Hippocampal formation (tissue), 2 donors: ENCODE results near the gene KRTAP21-2.
"Not testable (repeated sequence)": the region's sequence is repeated elsewhere in the genome, so short reads cannot be mapped to it uniquely, and the experiment has no call there.

Experiments used
- DNase-seq, 2 donors: peaks; one replicate each; lab custom pipeline; 2025; lab: John Stamatoyannopoulos, UW

KRTAP21-2 gene

DNA sequence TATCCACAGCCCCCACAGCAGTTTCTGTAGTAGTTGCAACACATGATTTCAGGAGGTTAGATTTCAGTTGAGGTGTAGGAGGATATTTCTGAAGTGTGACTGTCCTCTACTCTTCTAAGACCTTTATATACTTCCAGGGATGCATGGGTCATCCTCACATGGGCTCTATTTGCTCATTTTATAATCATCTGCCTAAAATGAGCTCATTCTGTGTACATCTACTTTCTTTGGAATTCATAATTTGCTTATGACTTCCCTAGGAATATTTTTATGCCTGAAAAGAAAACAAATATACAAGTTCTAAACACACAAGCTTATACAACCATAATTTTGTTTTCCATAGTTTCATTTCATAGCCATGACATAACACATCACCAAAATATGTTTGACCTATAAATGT is at the start of gene KRTAP21-2:
KRTAP21-2 (minus strand) TSS at position 101 of the 400 bp plus-strand sequence; CDS start at position 44, 57 bp downstream.
- DNase-seq: no peak

DNA sequence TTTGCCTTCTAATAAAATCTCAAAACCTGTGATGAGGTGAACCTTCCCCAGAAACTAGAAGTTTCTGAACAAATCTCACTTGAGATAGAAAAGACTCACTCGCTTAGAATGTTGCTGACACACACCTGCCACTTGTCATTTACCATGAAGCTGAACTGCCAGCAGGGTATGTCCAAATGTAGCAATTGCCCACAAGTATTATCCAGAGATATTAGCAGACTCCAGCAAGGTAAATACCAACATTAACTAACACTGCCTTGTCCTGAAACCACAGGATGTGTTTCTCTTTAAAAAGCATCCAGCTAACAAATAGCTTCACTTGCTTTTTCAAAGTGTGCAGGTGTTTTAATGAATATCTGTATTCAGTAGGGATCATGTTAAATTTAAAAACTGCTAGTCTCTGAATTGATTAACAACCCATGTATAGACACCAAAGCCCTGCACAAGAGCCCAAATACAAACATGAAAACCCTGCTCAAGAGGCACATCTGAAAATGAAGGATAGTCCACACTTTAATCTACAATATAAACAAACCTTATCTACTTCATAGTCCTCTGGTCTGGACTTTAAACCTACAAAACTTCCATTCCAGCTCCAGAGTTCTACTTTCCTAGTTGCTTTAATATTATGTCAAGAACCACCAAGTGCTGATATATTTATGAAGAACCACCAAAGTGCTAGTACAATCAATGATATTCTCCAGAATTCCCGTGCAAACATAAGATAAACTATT is 46.7 kb upstream of the KRTAP21-2 start:
- DNase-seq: no peak

DNA sequence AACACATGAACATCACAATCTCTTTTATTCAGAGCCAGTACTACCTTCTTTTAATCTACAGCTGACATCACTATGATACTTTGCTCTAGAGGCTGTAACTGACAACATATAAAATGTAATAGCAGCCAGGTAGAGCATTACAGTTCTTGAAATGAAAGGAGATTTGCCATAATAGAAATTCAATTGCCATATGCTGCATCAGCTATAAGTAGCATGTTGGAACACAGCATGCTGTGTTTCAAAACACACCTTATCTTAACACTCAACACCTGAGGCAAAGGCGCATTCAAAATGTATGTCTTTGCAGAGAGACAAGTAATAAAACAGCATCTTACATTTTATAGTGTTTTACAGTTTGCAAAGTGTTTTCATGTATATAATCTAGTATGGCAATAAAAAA is 32.2 kb upstream of the KRTAP21-2 start:
- DNase-seq: no peak

DNA sequence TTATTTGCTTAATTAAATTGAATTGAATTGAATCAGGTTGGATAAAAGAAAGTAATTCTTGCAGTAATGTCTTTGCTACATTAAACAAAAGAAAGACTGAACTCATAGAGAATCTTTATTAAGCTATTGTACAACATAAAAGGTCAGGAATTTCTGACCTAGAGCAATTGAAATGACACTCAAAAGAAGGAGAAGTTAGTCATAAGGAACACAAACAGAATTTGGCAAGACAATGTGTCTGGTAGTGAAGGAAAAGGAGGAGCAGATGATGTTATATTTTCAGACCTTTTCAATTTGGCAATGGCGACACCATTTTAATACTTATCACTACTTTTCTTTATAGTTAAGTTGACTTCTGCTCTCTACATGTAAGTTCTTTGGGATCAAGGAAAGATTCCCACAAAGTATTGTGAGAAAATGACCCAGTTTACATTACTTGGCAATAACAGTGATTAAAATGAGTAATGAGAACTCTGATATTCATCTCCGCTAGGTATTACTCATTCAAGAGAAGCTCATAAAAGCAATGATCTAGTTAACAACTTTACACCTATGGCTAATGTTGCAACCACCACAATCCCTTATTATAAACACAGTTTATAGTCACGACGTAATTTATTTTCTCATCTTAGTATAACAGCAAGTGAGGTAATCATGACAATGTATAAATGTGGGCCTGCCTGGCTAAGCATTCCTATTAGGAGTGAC is 22.8 kb upstream of the KRTAP21-2 start:
- no peak for DNase-seq

DNA sequence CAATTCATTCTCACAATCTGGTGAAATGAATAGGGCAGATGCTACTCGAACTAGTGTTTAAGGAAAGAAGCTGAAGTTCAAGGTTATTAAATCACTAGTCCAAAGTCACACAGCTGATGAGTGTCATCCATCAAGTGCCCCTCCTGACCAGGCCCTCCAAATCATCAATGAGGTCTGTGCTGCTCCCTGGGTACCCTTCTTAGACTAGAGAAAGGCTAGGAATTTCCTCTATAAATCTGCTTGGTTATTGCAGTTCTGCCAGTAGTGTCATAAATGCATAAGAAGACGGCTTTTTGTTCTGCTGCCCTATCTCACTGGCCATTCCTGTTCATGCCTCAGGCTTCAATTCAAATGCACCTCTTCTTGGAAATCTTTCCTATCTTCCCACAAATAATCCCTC is 13.7 kb upstream of the KRTAP21-2 start:
- no peak for DNase-seq

DNA sequence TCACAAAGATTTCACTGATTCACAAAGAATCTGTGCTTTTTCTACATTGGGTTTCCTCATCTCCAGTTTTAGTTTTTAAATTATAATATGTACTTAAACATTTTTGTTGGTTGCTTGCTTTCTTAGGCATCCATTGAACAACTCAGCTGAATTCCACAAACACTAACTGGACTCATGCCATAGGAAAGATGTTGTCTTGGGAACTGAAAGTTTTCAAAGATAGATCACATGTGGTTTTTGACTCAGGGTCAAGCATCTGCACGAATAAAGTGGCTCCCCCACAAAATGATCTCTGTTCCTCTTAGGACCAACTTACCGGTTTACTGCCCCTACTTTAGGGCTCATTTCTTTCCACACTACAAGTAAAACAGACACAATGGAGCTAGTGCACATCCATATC is 11.2 kb upstream of the KRTAP21-2 start:
- no peak for DNase-seq

DNA sequence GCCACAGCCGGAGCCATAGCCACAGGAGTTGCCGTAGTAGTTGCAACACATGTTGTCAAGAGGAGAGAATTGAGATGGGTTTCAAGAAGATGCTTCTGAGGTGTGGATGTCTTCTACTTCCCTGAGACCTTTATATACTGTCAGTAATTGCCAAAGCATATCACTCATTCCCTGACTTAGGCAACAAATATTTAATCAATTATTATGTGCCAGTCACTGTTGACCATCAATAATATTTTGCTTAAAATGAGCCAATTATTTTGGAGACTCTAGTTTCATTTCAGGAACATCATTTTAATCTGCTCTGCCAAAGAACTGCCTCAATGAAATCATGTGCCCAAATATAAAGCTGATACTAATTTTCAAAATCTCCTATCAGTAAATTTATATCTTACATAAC is 8.3 kb upstream of the KRTAP21-2 start, which contains the start of gene KRTAP21-1:
KRTAP21-1 (minus strand) TSS at position 101 of the 400 bp plus-strand sequence; CDS start at position 51, 50 bp downstream.
- not testable (repeated sequence) for DNase-seq

DNA sequence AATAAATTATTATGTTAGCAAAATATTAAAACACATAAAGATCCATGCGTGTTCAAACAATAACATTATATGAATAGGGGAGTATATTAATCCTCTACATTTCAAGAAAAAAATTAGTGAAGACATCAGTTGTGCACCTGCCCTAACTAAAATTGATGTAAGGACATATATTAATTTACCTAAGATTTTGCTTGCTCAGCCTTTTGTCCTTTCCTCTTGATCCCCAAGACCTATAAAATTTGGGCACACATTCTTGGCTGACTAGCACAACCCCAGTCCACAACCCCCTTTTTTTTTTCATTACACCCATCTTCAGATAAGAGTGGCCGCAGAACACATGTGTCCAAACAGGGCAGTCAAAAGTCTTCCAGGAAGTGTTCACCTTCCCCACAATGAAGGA is 6.6 kb downstream of the KRTAP21-2 start:
- no peak for DNase-seq

DNA sequence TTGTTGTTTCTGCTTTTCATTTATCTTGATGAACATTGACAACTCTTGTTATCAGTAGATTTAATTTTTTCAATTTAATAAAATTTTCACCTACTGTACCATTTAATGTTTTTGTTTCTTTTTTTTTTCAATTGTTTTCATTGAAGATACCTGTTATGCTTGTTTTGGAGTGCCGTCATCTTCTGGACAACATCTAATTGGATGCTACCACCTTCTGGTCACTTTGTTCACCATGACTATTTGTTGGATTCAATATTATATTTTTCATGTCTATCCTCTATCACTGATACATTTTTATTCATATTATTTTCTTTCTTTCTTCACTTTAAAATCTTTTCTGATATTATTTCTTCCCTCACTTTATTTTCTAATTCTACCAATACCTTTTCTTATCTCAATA is 14.0 kb downstream of the KRTAP21-2 start:
- DNase-seq: no peak

DNA sequence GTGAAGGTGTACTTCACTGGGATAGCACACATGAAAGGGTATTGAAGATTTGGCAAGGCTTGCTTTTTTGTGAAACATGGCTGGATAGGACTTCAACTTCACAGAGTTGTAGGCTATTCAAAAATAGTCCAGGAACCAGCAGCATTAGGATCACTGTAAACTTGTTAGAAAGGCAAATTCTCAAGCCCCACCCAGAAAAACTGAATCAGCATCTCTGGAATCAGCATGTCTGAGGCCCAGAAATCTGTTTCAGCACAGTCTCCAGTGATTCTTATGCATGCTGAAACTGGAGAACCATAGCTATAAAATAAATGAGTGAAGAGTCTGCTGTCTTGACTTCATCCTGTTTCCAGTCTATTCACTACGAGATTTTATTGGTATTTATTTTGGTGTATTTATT is 20.3 kb downstream of the KRTAP21-2 start:
- no peak for DNase-seq

DNA sequence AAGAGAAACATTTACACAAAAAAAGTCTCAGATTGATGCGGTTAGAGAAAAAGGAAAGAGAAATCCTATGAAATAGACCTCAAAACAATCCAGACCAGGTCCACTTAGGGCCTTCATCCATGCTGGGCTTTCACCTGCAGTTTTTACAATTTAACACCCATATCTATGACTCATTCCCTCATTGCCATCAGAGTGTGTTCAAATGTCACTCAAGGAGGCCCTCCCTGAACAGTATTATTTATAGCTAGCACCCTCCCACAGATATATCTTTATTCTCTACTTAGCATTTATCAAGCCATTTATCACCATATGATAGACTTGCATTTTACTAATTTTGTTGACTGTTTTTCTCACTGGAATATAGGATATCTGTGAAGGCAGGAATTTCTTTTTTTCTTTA is 27.7 kb downstream of the KRTAP21-2 start:
- DNase-seq: no peak

DNA sequence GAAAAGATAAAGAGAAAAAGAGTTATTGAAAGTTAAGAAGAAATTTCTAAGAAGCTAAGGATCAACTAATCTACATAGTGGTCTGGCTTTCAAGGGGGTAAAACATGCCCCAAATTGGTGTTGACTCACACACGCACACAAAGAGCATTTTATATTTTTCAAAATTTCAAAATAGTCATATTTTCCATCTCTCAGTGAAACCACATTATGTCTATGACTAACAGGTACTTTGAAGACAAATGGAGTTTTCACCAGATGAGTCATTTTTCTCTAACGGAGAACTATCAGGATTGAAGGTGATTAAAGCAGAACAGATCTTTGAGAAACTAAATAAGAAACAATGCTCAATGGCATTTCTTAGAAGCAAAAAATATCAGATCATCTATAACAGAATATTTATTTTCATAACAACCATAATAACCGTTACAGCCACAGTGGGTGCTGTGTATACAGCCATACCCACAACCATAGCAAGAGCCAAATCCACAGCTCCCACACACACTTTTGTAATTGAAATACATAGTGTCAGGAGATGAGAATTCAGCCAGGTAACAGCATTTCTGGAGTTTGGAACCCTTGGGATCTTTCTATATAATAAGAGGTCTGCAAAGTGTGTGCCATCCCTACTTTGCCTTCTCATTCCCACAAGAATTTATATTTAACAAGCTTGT is 28.7 kb downstream of the KRTAP21-2 start, which contains the start of gene KRTAP21-3:
KRTAP21-3 (minus strand) TSS at position 539 of the 671 bp plus-strand sequence; CDS start at position 521, 18 bp downstream.
- DNase-seq: no peak

DNA sequence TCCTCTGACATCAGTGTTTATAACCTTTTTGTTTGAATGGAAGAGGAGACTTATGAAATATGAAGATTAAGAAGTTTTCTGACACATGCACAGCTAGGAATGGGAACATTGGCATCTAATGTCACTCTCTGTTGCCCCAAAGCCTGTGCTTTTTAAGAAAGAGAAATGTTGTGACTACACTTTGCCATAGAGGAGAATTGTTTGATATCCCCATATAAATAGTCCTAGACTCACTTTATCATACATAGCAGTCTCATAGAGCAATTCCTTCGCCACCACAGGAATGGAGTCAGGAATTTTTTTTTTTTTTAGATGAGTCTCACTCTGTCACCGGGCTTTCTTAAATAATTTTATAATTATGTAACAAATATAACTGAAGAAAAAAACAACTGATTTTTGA is 30.0 kb downstream of the KRTAP21-2 start:
- DNase-seq: no peak

DNA sequence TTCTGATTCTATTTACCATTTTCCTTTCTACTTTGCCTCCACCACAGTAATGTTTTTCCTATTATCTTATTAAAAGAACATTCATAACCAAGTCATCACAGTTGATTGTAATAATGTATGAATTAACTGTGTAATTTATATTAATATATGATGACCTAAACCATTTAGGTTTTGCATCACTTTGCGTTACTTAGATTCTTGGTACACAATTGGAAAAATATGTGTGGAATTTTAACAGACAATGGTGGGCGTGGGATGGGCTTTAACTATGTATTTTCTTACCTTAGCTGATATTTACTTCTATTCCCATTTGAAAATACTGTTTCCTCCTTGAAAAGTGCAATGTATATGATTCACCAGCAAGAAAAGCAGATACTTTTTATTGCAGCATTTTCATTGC is 32.1 kb downstream of the KRTAP21-2 start:
- DNase-seq: no peak

DNA sequence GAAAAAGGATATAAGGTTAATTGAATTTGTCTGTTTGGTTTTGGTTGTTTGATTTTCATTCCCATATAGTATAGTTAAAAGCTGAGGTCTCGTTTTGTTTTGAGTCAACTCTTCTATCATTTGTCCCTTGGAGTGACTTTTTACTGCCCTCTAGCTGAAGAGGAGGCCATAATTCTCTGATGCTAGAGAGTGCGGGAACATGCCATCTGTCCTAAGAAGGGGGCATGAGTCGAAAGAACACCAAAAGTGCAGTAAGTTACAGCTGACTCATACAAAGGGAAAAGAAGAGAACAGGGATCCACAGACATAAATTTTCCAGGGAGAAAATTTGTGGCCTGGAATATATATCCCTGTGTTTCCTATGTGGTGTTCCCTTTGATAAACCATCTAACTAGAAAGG is 32.6 kb downstream of the KRTAP21-2 start:
- DNase-seq: no peak

DNA sequence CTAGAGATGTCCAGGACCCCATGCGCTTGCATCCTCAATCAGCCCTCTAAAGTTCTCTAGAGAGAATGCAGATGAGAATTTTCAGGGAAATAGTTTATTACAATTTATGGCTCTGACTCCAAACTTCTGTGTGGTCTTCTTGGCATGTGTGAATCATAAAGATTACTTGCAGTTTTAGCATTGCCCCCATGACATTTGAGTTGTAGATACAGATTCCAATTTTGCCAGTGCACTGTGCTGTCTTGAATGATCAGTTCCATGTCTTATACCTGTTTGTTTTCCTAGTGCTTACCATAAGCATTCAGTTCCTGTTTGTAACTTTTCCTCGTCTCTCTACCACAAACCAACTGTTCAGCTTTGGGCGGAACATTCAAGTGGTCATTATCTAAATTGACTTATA is 33.3 kb downstream of the KRTAP21-2 start:
- no peak for DNase-seq

DNA sequence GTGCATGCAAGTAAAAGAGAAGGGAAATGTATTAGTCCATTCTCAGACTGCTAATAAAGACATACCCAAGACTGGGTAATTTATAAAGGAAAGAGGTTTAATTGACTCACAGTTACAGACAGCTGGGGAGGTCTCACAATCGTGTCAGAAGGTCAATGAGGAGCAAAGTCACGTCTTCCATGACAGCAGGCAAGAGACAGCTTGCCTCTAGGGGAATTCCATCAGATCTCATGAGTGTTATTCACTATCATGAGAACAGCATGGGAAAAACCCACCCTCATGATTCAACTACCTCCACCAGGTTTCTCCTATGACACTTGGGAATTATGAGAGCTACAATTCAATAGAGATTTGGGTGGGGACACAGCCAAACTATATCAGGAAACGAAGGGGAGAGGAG is 36.6 kb downstream of the KRTAP21-2 start:
- DNase-seq: no peak

DNA sequence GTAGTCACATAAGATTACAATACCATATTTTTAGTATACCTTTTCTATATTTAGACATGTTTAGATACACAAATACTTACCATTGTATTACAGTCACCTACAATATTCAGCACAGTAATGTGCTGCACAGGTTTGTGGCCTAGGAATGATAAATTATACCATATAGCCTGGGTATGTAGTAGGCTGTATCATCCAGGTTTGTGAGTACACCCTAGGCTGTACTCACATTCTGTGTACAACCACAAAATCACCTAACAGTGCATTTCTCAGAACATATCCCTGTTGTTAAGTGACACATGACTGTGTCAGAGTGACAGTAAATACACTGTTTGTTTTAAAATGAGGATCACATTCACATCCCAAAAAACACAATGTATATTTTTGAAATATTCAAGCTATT is 39.6 kb downstream of the KRTAP21-2 start:
- DNase-seq: no peak
